Esophagus mucosa (tissue), 1 donor: ENCODE results near the gene SGSM1. TPM values are rescaled to one million over a fixed set of nuclear protein-coding genes. Genes with fewer than 3 reads are reported as not detected.

Source experiments
- ATAC-seq: fragments of 200-7000 bp; cut with Tn5 transposase; one replicate; pipeline ENCODE4 v1.9.1; 2020
- total RNA-seq: library from RNA; stranded (reverse); gene quantifications from one replicate; pipeline ENCODE4 v1.2.4, GENCODE V29; 2023
- donor health status: DM: yes; HTN: yes; CAD: no.

Gene SGSM1
- total RNA-seq, 1 donor from 2014 or later, result 0.20 TPM

DNA sequence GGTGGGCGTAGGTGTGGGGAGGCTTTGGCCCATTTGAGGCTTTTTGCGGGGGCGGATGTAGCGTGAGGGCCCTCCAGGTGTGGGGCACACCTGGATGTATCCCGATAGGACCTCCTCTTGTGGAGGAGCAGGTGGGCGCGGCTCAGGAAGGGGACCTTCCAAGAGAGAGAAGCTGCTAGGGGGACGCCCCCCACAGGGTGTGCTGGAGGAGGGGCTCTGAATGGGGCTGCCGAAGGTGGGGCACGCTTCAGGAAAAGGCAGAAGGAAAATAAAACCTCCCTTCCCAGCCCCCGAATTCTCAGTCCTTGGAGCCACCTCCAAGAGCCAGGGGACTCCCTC, 621 bp downstream of the SGSM1 start:
- ATAC-seq, result no peak

GRCh38 chr22:24807284-24807950, 1.4 kb downstream of the SGSM1 start:
- peak; percentile 4 for ATAC-seq

DNA sequence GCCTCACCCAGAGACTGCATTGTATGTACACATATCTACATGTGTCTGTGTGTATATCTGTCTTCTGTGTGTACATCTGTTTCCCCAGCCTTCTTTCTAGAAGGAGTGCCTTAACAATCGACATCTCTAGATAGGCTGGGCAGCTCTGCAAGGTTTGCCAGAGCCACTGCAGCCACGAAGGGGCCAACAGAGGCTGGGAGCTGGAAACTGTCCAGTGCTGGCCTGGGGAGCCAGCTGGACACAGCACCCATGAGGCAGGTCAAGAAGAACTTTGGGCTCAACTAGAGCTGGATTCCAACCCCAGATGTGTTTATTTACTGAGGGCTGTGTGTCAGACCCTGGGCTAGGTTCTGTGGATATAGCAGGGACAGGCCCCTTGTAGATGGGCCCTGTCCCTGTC, 3.3 kb downstream of the SGSM1 start:
- ATAC-seq, result no peak

GRCh38 chr22:24810043-24810749, 4.2 kb downstream of the SGSM1 start:
- ATAC-seq, result no peak

DNA sequence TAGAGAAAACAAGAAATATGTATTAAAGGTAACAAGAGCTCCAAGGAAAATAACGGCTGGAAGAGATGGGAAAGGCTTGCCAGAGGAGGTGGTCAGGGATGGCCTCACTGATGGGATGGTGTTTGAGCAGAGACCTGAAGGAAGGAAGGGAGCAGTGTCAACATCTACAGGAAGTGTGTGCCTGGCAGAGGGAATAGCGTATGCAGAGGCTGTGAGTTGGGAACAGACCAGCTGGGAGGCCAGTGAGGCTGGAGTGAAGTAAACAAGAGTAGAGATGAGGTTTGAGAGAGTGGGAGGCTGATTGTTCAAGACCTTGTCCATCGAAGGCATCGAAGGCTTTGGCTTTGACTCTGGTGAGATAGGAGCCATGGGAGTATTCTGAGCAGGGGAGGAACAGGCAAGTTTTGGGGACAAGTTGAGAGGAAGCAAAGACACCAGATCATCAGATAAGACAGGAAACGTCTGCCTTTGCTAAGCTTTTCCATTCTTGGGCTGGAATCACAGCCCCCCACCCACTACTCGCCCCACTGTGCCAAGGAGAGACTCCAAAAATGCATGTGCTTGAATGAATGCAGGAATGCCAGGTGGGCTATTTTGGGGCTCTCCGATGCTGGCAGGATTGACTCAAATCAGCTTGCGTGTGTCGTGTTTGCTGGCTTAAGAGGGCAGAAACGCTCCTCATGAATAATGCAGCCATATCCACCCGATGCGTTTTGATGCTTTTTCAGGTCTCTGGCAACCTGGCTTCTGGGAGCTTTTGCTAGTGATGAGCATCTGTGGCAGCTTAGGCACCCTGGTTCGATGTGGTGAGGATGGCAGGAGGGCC, 7.2 kb downstream of the SGSM1 start:
- ATAC-seq, result no peak

DNA sequence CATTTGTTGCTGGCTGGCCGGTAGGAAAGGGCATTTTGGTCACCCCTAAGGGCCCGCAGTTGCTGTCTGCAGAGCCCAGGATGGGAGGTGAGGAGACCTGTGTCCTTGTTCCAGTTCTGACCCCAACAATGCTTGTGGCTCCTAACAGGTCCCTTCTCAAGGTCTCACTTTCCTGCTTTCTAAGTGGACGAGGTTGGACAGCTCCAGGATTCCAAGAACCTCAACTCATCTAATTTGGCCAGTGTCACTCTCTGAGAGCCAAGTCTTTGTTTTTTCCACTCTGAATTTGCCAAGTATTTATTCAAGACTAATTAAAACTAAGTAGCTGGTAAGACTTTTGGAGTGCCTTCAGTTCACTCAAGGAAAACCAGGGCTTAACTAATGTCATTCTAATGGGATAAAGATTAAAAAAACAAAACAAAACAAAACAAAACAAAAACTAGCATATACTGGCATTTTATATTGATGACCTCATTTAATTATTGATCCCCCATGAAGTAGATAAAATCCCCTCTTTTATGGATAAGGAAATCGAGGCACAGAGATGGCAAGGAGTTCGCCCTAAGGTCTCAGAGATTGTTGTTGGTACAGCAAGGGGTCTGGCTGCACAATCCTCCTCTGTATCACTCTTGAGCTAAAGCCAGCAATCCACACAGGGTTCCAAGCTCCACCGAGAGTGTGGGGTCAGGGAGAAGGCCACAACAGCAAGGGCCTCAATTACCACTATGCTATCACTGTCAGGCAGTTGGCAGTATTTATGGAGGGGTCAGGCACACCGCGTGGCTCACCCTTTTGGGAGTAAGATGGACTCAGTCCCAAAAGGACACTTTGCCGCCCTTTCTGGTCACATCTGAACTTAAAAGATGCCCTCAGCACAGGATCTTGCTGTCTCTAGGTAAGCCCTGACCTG, 8.1 kb downstream of the SGSM1 start:
- ATAC-seq, result no peak

DNA sequence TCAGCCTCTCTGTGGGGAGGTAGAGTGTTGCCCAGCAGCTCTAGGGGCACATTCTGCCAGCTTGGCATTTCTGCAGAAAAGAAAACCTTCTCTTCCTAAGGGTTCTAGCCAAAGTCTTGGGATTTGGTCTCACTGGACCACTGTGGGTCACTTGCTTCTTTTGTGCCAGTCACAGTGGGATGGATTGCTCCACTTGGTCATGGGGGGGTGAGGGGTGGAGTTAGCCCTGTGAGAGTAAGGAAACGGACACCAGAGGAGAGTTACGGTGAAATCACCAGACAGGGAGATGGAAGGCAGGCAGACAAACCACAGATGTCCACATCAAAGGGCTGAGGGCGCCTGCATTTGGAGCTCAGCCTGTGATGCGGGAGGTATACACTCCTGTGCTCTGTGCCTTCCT, 10.8 kb downstream of the SGSM1 start:
- no peak for ATAC-seq

- ATAC-seq, result no peak
Observed at GRCh38 chr22:24819487-24819886, 13.5 kb downstream of the SGSM1 start.

GRCh38 chr22:24819911-24820461, 14.0 kb downstream of the SGSM1 start:
- no peak for ATAC-seq

GRCh38 chr22:24822471-24822870, 16.5 kb downstream of the SGSM1 start:
- no peak for ATAC-seq

DNA sequence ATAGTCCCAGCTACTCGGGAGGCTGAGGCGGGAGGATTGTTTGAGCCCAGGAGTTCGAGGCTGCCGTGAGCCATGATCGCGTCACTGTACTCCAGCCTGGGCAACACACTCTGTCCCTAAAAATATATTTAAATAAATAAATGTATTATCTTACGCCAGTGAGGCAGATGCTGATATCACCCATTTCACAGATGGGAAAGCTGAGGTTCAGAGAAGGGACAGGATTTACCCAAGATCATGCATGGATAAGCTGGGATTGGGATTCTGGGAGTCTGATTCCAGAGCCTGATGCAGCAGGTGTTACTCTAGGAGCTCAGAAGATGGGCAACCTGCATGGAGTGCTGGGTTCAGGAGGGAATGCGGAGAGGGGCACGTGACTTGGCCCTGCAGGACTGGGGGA, 17.8 kb downstream of the SGSM1 start:
- ATAC-seq, result no peak

GRCh38 chr22:24824250-24824649, 18.2 kb downstream of the SGSM1 start:
- no peak for ATAC-seq

DNA sequence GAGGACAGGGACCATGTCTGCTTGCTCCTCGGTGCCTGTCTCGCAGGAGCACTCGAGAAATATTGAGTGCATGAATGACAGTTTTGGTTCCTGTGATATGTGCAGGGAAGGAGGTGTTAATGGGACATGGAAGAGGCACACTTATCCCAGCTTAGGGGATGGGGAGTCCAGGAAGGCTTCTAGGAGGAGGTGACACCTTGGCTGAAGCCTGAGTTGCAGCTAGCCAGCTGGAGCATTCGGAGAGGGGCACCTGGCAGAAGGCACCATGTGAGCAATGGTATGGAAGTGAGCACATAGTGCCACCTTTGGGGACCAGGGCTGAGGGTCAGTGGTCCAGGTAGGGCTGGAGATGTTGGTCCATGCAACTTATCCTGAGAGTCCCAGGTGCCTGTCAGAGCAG, 18.9 kb downstream of the SGSM1 start:
- no peak for ATAC-seq

GRCh38 chr22:24826710-24827285, 20.8 kb downstream of the SGSM1 start:
- ATAC-seq, result no peak

GRCh38 chr22:24827296-24827695, 21.3 kb downstream of the SGSM1 start:
- ATAC-seq, result peak; percentile 48

DNA sequence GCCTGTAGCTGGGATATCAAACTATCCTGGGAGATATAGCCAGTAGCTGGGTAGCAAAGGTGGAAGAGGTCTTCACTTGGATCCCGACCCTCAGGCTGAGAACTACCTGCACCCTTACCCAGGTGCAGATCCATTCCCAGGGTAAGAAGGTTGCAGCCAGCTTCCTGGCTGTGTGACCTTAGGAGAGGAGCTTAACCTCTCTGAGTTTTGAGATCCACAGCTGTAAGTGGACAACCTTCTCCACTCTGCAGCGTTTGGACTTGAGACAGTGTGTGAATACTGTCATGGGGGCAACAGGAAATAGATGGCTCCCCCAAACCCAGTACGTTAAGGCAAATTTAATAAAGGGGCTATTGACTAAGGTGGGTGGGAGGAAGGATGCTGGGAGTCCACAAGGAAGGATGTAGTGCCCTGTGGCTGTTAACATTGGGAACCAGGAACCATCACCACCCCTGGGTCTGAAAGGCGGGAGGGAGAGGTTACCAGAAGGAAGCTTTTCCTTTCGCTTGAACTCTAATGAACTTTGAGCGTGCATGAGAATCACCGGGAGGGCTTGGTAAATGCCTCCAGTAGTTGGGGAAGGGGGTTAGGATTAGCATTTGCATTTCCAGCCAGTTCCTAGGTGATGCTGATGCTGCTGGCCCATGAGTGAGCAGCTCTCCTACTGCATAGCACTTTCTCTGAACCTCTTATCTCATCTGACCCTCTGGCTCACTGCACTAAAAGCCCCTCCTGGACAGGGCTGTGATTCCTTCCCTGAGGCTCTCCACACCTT, 24.4 kb downstream of the SGSM1 start:
- ATAC-seq, result no peak

GRCh38 chr22:24831687-24832086, 25.7 kb downstream of the SGSM1 start:
- no peak for ATAC-seq

DNA sequence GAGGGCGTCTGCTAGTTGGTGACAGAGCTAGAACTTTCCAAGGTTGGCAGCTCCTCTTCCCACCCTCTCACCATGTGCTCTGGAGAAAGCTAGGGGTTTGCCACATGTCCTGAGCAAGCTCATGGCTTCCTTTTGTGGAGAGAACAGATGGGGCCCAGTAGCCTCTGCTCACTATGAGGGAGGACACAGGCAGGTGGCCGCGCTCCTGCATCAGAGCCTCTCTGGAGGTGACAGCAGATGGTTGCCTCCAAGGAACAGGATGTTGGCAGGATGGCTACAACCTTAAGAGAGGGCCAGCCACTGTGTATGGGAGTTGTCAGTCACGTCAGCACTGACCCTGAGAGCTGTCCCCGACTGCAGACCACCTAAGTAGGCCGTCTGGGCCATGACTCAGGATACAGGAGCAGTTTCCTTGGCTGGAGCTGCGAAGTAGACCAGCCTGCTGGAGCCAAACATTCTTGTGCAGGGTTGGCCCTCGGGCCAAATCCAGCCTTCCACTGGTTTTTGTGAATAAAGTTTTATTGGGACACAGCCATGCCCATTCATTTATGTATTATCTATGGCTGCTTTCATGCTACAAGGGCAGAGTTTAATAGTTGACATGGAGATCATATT, 28.0 kb downstream of the SGSM1 start:
- no peak for ATAC-seq

- ATAC-seq, result peak; percentile 63
Observed at GRCh38 chr22:24834845-24835570, 29.0 kb downstream of the SGSM1 start.

DNA sequence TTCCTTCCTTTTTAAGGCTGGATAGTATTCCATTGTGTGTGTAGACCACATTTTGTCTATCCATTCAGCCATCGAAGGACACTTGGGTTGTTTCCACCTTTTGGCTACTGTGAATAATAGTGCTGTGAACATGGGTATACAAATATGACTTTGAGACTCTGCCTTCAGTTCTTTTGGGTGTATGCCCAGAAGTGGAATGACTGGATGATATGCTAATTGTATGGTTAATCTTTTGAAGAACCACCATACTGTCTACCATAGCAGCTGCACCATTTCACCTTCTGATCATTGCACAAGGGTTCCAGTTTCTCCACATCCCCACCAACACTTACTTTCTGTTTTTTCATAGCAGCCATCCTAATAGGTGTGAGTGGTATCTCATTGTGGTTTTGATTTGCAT, 30.3 kb downstream of the SGSM1 start:
- no peak for ATAC-seq
